HG02623 (cell line): ENCODE results near the gene DOCK2.
A peak's percentile ranks its signal among the peaks of the same experiment; 100 is the strongest.
"Not testable (repeated sequence)": the region's sequence is repeated elsewhere in the genome, so short reads cannot be mapped to it uniquely, and the experiment has no call there.

Experiments used
- ATAC-seq: cut with Tn5 transposase; IDR thresholded peaks from one replicate; pipeline ENCODE4 v1.9.1; 2021; ENCODE audit warnings: moderate library complexity; ENCODE audit not compliant: unreplicated experiment

Gene DOCK2

DNA sequence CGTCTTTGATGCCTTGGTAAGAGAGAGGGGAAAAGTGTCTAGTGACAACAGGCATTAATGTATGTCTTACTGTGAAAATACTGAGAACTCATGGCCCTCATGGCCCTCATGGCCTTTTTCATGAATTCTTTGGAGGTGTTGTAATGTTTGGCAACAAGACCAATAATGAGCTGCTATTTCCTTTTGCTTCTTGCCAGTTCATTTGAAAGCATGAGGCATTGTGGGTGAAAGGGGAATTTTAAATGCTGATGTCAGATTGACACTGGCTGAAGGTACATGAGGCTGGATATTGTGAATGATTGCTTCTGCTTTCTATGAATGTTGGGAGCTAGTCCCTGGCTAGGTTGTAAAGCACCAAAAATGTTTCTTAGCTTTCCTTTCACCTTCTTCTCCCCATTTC, 79.2 kb downstream of the DOCK2 start:
- ATAC-seq, result no peak

DNA sequence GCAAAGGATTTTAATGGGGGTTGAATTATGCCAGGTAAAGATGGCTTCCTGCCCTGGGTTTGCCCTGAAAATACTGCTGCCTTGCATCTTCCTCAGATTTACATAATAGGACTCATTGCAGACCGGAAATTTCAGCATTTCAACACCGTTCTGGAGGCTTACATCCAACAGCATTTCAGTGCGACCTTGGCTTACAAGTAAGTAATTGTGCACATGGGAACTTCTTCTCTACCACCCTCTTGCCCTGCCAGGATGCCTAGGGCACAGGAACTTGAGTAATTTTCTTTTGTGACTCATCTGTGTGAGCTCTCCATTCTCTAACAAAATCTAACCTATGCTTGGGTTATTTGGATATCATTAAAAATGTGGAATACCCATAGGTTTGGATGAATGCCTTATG, 80.2 kb downstream of the DOCK2 start:
- ATAC-seq, result no peak

DNA sequence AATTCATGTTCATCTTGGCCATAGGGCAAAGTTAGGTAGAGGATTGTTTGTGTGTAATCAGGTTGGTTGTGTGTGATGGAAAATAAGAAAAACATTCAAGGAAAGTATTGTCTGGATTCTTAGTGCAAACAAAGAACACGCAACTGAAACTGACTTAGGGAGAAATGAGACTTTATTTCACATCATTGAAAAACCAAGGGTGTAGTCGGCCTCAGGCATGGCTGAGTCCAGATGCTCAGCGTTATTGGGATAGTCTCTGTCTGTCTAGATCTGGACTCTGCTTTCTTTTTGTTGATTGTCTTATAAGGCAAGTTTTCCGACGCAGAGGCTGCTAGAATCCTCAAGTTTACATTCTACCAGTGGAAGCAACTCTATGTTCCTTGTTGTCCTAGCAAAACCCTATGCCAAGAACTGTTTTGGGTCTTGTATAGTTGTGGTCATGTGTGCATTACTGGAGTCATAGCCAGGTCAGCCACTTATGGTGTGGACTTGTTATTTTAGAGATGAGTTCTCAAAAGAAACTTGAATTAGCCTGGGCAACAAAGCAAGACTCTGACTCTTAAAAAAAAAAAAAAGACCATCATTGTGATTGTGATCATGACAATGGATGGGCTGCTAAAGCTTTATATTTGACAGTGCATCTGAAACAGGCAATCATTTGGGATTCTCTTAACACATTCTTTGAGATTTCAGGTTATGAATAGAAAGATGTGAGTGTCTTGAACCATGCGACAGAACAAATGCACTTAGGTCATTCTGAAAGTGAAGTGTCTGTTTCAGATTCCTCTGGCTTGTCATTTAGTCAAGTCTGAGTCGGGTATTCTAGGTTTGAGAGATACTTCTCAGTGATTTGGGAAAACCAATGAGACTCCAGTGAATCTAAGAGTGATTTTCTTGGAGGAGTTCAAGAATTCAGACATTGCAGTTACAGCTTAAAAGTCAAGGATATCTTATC, 82.6 kb downstream of the DOCK2 start:
- peak; percentile 80 for ATAC-seq

DNA sequence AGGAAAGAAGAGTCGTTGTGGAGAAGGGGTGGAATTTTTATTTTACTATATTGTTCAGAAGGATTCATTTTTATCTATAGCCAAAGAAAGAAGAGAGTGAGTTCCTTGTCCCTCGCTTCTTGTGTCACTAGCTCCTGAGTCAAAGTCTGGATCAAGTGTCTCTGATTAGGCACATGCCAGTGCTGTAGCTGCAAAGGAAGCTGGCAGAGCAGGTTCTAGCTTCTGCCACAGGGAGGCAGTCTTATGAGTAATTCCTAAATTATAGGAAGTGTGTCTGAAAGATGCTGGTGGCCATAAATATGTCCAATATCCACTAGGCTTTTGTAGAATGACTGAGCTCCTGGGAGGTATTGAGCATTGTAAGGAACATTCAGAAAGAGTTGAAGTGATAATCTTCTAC, 84.7 kb downstream of the DOCK2 start:
- no peak for ATAC-seq

DNA sequence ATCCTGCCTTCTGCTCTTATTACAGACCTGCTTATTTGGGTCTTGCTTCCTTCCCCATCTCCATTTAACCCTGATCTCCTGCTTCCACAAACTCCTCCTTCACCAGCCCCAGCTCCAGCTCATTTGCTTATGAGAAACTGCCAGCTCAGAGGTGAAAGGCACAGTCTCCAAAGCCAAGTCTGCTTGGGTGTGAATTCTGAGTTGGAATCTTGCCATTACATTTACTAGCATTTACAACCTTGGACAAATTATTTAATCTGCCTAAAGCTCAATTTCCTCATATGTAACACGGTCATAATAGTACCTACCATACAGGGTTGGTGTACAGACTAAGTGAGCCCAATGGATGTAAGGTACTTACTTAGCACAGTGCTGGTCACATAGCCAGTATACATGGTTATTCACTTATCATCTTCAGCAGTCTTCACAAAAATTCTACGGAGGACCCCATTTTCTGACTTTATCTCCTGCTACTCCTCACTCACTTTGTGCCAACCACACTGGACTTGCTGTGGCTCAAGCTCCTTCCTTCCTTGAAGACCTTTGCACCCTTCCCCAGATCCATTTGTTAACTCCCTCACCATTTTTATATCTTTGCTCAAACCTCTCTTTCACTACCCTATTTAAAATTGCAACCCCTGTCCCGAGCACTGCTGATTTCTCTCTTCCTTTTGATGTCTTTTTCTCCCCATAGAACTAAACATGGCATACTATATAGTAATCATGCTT, 86.2 kb downstream of the DOCK2 start:
- no peak for ATAC-seq

DNA sequence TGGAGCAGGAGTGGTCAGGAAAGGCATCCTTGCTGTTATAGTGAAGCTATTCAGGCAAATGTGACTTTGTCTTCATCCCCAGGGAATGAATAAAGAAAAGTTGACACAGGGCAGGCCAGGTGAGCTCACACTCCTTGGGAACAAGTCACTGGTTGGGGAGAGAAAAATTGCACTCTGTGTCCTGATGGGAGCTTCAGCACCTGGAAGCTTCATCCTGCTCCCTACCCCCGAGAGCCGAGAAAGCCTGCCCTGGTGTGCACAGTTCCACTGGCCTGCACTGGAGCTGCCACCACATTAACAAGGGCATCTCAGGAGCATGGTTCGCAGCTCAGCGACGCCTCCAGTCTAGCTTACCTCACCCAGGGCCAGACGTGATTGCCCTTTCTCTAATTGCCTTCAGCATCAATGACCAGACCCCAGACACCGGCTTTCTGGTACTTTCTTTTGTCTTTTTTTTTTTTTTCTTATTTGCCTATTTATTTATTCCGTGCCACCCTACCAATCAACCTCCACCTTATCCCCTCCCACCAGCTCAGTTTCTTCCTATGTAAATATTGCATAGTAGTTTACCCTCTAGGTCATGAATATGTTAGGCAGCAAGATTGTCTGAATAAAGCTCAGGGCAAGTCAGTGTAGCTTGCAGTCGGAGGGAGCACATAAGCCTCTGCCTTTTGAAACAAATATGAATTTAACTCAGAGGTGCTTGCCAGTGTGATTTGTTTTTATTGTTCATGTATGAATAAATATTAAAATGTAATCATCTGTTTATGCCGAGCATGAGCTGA, 87.4 kb downstream of the DOCK2 start:
- ATAC-seq, result no peak

DNA sequence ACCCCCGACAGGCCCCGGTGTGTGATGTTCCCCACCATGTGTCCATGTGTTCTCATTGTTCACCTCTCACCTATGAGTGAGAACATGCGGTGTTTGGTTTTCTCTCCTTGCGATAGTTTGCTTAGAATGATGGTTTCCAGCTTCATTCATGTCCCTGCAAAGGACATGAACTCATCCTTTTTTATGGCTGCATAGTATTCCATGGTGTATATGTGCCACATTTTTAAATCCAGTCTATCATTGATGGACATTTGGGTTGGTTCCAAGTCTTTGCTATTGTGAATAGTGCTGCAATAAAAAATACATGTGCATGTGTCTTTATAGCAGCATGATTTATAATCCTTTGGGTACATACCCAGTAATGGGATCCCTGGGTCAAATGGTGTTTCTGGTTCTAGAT, 88.6 kb downstream of the DOCK2 start:
- ATAC-seq, result not testable (repeated sequence)

DNA sequence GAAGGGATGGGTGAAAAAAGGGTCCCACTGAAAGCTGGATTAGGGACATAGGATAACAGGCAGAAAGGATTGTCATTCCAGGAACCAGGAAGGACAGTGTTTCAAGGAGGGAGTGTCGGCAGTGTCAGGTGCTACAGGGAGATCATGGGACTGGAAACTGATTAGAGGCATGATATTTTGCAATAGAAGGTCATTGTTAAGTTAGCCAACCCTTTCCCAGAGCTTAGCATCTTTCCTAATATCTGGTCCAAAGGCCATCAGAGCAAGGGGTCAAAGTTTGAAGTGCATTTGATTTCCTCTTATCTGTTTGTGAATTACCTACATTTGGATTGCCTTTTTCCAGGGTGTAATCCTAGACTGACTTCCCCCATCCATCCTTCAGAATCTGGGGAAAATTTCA, 91.3 kb downstream of the DOCK2 start:
- ATAC-seq, result no peak

DNA sequence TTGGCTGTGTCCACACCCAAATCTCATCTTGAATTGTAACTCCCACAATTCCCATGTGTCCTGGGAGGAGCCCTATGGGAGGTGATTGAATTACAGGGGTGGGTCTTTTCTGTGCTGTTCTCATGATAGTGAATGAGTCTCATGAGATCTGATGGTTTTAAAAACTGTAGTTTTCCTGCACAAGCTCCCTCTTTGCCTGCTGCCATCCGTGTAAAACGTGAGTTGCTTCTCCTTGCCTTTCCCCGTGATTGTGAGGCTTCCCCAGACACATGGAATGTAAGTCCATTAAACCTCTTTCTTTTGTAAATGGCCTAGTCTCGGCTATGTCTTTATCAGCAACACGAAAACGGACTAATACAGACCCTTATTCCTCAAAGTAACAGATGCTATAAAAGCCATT, 94.1 kb downstream of the DOCK2 start:
- no peak for ATAC-seq

DNA sequence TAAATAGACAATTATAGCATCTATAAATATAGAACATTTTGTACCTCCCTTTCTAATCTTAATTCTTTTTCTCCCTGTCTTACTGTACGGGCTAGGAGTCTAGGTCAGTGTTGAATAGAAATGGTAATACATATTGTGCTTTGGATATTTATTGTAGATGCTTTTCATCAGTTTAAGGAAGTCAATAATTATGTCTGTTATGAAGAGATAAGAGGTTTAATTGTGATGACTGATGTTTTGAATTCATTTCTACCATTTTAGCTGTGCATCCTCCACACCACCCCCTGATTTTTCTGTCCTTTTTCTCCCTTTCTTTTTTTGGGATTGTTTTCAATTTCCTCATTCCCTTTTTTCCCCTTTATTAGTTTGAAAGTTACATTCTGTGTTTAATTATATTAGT, 95.8 kb downstream of the DOCK2 start:
- ATAC-seq, result no peak

DNA sequence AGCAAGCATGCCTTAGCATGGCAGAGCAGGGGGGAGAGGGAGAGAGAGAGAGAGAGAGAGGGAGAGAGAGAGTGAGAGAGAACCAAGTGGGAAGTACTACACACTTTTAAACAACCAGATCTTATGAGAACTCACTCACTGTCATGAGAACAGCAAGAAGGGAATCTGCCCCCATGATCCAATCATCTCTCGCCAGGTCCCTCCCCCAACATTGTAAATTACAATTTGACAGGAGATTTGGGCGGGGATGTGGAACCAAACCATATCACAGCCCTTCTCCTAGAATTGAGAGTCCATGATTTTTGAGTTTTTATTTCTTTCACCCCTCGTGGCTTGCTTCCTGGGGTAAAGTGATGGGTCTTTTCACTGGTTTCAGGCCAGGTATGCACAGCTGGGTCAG, 98.8 kb downstream of the DOCK2 start:
- no peak for ATAC-seq

DNA sequence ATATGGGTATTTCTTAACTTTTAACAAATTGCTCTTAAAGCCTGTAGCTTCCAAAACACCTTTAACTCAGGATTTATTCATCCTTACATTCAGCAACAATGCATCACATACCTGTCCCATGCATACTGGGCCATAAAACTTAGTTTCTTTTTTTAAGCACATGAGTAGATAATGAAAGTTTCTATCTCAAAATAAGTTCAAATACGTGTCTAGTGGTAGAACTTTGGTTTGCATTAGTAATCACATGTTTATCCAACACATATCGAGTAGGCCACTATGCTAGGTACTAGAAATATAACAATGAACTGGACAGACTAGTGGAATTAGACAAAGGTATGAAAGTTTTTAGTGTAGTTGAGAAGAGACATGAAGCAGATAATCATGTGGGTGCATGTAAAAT, 99.6 kb downstream of the DOCK2 start:
- no peak for ATAC-seq

DNA sequence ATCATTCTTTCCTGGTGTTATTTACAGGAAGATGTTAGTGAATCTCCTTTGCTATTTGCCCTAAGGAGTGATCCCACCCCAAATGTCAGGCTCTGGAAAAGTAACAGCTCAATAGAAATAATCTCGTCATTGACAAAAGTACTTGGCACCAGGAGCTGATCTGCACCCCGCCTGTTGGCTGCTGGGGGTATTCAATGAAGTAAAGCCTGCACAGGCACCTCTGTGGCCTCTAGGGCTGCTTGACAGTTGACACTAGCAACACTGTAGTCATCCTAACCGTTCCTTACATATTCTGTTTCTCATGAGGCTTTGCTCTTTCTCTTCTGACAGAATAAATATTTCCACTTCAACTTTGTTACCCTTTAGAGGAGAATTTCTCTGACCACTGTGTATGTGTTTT, 103.4 kb downstream of the DOCK2 start:
- ATAC-seq, result no peak

DNA sequence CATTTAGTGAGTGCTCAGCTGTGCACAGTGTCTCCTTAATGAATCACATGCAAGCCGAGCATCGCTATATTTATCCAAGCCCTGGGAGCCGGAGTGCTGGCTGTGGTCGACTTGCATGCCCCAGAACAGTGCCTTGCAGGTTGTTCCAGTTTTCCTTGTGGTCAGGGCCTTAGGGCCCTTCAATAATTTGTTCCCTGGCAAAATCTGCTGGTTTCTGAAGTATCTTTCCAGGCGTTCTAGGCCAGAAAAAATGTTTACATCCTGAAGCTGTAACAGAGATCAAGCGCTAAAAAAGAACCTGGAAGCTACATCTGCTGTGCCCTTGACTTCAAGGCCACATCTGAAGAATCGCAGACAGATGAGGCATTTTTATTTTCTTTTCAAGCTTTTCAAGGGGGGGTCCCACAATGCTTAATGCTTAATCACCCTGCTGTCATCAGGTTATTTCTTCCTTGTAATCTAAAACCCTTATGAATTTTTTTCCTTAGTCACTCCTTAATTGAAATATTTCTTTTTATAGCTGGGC, 105.8 kb downstream of the DOCK2 start:
- no peak for ATAC-seq

DNA sequence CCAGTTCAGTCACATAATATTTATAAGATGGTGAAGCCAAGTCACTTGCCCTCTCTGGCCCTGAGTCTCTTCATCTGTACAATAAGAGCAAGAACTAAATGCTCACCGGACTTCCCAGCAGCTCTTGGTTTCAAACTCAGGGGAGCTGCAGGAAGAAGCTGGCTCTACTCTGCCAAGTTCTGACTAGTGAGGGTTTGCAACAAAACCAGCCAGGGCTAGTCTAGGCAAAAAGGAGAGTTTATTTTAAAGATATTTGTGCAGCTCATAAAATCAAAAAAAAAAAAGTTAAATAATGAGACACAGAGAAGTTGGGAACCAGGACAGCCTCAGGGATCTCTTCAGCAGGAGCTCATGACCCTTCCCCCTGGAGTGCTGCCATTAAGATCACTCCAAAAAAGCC, 107.3 kb downstream of the DOCK2 start:
- ATAC-seq, result no peak

DNA sequence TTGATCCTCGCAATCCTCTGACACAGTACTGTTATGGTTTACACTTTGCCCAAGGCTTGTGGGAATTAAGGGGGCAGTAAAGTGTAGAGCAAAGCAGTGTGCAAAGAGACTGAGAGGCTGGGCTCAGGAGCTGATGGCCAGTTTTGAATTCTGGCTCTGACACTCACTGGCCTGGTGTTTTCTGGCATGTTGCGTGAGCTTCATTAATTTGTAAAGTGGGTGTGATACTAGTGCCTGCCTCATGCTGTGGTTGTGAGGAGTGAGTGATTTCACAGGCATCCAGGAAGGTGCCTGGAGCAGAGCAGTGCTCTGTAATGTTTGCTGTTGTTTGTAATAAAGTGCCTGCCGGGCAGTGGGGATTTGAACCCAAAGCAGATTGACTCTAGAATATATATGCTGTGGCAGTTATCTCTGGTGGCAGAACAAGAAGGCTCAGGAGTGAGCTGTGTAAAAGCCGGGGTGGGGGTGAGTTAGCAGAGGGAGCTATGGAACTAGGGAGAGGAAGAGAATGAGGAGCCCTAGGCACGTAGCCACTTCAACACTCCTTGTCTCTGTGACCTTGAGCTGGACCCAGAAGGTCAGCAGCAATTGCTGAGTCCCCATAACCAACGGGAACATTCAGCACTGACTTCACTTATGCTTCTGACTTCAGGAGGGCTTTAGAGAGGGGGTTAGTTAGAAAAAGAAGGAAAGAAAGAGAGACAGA, 108.5 kb downstream of the DOCK2 start:
- no peak for ATAC-seq

DNA sequence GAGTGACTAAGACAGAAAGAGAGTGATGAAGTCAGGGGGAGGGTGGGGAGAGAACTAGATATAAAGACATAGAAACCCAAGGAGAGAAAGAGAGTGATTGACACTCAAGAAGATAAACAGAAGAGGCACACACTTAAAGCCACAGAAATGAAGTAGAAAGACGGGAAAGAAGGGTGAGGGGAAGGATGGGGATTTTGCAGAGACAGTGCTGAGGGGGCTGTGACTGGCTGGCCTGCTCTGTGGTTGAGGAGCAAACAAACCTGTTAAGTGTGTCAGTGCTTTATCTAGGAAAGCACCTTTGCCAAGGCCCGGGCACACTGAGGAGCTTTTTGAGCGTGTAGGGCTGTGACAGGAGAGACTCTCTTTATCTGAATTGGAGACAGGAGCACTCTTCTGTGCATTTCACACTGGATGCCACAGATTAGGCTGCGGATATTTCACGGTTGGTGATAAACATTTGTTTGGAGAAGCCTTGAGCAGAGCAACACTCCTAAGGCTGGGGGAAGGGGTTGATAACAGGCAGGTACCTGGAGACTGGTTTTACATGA, 109.1 kb downstream of the DOCK2 start:
- ATAC-seq, result peak; percentile 45

DNA sequence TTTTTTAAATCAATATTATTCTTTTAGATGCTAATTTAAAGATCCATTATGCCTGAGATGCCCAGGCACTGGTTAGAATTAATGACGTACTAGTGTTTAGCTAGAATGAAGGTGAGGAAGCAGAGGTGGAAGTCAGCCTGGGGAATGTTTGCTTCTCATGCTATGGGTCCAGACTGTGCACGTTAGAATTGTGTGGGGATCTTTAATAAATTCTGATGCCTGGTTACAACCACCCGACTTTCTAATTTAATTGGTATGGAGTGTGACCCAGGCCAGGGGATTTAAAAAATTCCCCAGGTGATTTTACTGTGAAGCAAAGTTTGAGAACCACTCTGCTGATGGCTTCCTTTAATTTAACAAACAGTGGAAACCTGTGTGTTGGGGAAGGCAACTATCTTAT, 111.1 kb downstream of the DOCK2 start:
- no peak for ATAC-seq

DNA sequence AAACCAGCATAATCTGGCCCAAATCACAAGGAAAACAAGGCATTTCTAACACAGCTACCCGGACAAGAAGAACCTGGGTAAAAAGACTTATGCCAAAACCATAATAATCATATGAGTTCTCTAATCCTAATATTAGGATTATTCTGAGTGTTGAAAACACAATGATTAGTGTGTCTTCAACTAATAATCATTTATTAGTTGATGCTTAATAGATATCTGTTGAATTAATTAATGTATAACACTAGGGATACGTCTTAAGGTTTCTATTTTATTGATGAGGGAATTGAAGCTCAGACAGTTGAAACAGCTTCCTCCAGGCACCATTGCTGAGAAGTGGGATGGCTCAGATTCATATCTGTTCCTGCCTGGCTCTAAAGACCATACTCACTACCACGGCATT, 112.2 kb downstream of the DOCK2 start:
- no peak for ATAC-seq

DNA sequence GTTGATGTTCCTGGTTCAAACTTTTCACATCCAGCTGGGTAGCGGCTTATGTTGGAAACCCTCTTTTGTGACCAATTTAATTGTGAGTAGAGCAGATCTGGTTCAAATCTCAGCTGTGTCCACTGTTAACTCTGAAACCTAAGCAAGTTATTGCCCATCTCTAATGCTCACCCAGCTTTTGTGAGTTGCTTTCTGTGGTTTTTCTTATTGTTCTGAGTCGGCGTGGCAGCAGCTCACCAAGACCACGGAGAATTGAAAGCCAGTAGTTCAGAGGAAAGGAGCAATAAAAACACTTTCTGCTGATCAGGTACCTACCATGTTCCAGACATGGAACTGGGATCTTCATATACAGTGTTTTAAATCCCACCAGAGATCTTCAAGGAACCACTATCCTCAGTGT, 114.4 kb downstream of the DOCK2 start:
- ATAC-seq, result no peak
